ENCODE results near the gene GATAD2B.
"Not testable (repeated sequence)": the region's sequence is repeated elsewhere in the genome, so short reads cannot be mapped to it uniquely, and the experiment has no call there.

GATAD2B gene

DNA sequence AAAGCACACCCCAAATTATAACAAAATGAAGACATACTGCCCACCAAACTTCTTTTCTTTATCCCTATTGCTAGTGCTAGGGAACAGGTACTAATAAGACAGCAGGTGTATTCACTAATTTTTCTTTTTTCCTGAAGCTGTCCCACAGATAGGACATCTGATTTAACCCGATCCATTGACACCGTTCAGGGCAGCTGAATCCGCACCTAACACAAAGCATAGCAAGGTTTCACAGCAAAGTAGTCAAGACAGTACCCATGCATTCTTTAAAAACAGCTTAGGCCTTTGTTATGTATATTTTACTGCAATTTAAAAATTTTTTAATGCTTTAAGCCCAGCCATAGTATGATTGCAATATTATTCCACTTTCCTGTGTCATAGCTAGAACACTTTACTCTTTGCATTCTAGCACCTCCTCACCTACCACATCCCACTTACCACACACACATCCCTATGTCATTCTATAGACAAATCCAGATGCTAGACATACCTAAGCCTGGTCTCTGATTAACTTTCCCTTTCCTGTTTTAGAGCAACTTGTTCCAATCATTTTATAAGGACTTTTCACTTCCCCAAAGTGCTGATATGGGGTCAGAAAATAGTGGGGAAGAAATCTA lies 40.4 kb downstream of the GATAD2B start:
- DNase-seq: no peak

DNA sequence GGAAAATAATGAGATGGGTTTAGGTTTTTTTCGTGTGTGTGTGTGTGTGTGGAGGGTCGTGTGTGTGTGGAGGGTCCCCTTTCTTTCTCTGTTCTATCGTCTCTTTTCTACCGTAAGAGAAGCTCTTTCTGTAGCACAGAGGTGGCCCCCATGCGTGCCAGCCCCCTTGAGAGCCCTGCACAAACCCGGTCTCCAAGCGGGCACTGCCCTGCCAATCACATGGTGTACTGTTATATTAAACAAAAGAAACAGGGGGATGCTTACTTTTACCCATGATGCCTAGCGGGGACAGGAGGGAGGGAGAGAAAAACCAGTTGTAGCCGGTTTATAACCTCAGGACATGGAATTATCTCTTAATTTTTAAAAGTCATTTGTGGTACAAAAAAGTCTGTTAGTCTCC lies 41.0 kb downstream of the GATAD2B start:
- DNase-seq: peak; percentile 62

DNA sequence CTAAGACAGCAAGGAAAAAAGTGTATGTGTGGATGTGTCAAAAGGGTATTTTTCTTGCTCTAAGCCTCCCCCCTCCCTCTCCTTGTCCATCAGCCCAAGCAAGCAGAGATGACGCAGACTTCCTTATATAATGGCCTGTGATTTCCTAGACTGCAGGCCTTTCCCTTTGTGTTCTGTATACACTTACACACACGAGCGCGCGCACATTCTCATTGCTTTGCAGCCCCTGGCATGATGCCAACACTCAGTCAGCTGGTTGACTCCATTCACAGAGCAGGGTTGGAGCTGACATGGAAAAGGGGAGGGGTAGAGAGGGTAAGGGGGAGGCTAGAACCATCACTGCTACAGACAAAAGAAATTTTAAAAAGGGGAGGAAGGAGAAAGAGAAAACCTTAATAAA lies 41.8 kb downstream of the GATAD2B start:
- DNase-seq: peak; percentile 97

DNA sequence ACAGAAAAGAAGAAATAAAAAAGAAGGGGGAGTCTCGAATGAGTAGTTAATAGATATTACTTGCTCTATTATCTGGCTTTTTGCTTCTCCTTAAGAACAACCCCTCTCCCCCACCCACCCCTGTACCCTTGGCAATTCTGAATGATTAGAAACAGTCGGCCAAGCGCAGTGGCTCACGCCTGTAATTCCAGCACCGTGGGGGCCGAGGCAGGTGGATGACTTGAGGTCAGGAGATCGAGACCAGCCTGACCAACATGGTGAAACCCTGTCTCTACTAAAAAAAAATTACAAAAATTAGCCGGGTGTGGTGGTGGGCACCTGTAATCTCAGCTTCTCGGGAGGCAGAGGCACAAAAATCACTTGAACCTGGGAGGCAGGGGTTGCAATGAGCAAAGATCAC lies 42.7 kb downstream of the GATAD2B start:
- no peak for DNase-seq

GRCh38 chr1:153877112-153877511 lies 45.7 kb downstream of the GATAD2B start:
- DNase-seq: no peak

DNA sequence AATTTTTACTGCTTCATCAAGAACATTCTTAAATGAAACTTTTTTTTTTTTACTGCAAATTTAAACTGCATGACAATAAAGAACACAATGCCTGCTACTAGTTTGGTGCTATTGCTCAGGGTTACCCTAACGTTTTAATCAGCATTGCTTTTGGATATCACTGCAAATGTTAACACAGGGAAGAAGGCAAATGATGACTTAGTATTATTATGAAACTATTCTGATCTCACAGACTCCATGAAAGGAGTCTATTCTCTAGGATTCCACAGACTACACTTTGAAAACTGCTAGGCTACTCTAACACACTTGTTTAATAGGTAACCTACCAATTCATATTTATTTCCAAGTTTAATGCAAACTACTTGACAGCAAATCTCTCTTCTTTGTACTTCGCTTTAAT lies 49.8 kb downstream of the GATAD2B start:
- no peak for DNase-seq

DNA sequence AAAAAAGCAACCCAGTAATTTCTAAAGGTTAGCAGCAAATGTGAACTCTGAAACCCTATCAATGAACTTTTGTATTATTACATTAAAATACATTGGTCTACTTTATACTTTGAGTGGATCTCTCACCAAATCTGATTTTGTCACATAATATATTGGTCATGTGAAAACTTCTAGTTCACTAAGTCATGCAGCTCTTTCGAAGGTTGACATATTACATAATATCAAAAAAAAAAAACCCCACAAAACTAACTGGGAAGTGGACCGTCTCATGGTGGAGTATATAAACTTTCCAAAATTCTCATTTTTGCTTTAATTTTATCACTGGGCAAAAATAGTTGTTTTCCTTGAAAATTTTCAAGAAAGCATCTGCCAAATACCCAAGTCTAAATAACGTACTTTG lies 50.4 kb downstream of the GATAD2B start:
- no peak for DNase-seq

GRCh38 chr1:153869486-153869885 lies 53.3 kb downstream of the GATAD2B start:
- no peak for DNase-seq

DNA sequence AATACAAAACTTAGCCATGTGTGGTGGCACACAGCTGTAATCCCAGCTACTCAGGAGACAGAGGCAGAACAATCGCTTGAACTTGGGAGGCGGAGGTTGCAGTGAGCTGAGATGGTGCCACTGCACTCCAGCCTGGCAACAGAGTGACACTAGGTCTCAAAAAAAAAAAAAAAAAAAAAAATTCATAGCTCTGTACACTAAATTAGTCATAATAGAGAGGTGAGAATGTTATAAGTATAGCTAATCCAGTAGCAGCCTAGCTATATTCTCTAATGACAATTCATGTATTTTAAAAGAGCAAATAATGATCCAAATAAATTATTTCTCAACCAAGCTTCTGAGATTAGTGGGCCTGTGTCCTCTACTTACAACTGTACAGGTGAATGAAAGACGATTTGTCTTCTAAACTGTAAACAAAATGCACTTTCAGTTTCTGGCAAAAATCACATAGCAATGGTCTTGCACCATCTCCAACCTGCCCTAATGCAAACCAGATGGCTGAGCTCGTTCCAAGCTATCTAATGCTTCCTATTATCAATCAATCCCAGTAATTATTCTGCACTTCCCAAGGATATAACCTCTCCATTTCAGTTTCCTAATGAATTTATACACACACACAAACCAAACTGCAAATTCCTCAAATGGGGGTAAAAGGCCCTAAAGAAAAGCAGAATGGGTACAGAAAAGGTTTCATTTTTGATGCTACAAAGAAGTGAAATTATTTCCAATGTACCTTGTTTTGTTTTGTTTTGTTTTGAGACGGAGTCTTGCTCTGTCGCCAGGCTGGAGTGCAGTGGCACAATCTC lies 56.5 kb downstream of the GATAD2B start:
- DNase-seq: no peak

DNA sequence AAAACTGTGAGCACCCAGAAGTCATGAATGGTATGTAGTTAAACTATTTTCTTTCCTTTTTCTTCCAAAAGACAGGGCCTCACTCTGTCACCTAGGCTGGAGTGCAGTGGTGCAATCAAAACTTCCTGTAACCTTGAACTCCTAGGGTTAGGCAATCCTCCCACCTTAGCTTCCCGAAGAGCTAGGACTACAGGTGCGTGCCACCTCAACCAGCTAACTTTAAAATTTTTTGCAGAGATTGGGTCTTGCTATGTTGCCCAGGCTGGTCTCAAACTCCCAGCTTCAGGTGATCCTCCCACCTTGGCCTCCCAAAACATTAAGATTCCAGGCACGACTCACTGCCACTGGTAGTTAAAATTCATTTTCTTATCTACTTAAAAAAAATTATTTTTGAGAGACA lies 62.5 kb downstream of the GATAD2B start:
- DNase-seq: no peak

GRCh38 chr1:153857505-153857904 lies 65.3 kb downstream of the GATAD2B start:
- DNase-seq: no peak

DNA sequence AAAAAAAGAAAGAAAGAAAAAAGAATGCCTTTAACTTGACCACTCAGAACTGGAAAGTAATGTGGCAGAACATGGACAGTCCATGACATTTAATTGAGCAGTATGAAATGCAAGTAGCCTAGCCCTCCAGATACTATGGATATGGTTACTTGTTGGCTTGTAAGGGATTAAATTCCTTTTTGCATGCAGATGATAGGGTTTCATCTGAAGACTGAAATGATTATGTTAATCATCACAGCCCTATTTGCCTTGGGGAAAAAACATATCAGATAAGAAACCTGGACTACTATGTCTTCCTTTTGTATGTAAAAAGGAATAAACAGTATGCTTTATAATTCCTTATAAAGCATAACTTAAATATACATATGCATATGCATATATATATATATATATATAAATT lies 66.0 kb downstream of the GATAD2B start:
- DNase-seq: no peak

DNA sequence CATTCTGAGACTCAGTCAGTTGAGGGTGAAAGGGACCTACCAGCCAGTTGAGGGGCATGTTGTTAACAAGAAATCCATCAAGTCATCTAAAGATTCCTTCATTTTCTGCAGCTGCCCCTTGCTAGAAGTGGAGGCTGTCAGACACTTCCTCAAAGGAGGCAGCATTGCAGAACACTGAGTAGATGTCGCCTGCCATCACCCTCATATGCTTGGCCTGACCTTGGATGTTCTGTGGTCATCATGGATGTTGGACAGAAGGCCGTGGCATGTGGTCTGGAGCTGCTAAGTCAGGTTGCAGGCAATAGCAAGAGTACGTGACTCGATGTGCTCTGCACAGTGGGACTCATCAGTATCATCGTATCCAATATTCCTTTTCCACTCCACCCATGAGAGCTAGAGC lies 70.6 kb downstream of the GATAD2B start:
- DNase-seq: no peak

- no peak for DNase-seq
Measured at GRCh38 chr1:153849487-153850185, 73.1 kb downstream of the GATAD2B start.

DNA sequence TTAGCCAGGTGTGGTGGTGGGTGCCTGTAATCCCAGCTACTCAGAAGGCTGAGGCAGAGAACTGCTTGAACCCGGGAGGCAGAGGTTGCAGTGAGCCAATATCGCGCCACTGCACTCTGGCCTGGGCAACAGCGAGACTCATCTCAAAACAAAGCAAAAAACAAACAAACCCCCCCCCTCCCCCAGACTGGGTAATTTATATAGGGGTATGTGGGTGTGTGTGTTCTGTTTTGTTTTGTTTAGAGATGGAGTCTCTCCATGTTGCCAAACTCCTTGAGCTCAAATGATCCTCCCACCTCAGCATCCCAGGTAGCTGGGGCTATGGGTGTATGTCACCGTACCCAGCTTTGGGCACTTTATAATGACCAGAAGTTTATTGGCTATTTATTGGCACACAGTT lies 74.0 kb downstream of the GATAD2B start:
- no peak for DNase-seq

DNA sequence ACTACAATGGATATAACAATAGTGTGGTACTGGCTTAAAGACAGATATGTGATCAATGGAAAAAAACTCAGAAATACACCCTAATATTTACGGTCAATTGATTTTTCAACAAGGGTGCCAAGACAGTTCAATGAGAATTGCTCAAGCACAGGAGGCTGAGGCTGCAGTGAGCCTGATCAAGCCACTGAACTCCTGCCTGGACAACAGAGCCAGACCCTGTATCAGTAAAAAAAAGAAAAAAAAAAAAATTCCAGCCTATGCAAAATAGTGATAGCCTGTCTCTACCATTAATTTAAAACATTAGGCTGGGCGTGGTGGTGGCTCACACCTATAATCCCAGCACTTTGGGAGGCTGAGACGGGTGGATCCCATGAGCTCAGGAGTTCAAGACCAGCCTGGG lies 77.6 kb downstream of the GATAD2B start:
- DNase-seq: no peak

GRCh38 chr1:153844349-153844748 lies 78.4 kb downstream of the GATAD2B start:
- DNase-seq: not testable (repeated sequence)

DNA sequence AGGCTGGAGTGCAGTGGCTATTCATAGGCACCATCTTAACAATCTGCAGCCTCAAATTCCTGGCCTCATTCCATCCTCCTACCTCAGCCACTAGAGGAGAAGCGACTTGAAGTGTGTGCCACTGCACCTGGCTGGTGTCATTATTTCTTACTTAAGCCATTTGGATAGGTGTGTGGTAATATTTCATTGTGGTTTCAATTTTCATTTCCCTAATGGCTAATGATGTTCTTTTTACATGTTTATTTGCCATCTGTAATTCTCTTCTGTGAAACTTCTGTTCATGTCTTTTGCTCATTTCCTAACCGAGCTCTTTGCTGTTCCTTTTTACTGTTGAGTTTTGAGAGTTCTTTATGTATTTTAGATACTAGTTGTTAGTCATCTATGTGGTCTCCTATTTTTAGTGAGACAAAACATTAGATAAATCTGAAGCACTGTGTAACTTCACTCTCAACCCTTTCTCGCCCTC lies 80.7 kb downstream of the GATAD2B start:
- DNase-seq: peak; percentile 44

DNA sequence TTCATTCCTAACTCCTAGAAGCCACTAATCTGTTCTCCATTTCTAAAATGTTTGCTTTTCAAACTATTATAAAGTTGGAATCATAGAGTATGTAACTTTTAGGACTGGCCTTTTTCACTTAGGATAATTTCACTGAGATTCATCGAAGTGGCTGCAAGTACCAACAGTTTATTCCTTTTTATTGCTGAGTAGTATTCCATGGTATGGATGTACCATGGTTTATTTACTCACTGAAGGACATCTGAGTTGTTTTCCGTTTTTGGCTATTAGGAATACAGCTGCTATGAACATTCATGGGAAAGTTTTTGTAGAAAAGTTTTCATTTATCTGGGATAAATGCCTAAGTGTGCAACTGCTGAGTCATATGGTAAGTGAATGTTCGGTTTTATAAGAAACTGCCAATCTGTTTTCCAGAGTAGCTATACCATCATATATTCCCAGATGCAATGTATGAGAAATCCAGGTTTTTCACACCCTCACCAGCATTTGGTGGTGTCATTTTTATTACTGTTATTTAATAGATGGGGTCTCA lies 81.2 kb downstream of the GATAD2B start:
- DNase-seq: no peak

DNA sequence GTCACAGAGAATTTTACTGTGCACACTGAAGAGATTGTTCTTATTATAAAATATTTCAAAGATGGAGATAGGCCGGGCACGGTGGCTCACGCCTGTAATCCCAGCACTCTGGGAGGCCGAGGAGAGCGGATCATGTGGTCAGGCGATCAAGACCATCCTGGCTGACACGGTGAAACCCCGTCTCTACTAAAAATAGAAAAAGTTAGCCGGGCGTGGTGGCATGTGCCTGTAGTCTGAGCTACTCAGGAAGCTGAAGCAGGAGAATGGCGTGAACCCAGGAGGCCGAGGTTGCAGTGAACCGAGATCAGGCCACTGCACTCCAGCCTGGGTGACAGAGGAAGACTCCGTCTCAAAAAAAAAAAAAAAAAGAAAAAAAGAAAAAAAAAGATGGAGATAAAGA lies 82.0 kb downstream of the GATAD2B start:
- DNase-seq: not testable (repeated sequence)

- DNase-seq: not testable (repeated sequence)
Measured at GRCh38 chr1:153833968-153834367, 88.8 kb downstream of the GATAD2B start.

- DNase-seq: no peak
Measured at GRCh38 chr1:153833171-153833570, 89.6 kb downstream of the GATAD2B start.

DNA sequence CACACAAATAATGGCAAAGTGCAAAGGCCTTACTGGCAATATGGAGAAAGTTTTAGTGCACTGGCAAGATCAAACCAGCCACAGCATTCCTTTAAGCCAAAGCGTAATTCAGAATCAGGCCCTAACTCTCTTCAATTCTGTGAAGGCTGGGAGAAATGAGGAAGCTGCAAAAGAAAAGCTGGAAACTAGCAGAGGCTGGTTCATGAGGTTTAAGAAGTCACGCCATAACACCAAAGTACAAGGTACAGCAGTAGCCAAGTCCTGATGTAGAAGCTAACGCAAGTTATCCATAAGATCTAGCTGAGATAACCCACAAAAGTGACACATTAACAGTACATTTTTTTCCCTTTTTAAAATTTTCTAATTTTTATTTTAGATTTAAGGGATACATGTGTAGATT lies 90.5 kb downstream of the GATAD2B start:
- DNase-seq: no peak

- DNase-seq: peak; percentile 30
Measured at GRCh38 chr1:153831026-153831425, 91.7 kb downstream of the GATAD2B start.
